ENCODE data around the gene CELA3B. TPM values are rescaled to one million over a fixed set of nuclear protein-coding genes. Genes with fewer than 3 reads are reported as not detected.

The CELA3B gene
- total RNA-seq, 6 donors from 2014 or later: 5.3 to 9.7 TPM; not detected in 4

GRCh38 chr1:21956720-21957552 lies 19.9 kb upstream of the CELA3B start:
- H3K4me3 ChIP-seq: no peak overlapping the region
- H3K36me3 ChIP-seq: no peaks in the 10 kb centered on the region
- ATAC-seq (ENCODE audit: low FRiP score in 2 of 2): peak; percentile 59 to 91
- 53 to 64% methylated on average over 6 to 18 of the region's 18 CpGs for WGBS, 2 donors
- DNase-seq: peak in 1 of 2 donors; percentile 91
- H3K4me1 ChIP-seq: peaks cover 11 to 27% (median 18%) of the 10 kb centered on the region in 4 donors
- no peaks in the 10 kb centered on the region for H3K27me3 ChIP-seq
- H3K9me3 ChIP-seq: no peaks in the 10 kb centered on the region
- H3K27ac ChIP-seq: peak overlapping the region; percentile 42 to 74 (median 64)
- TF ChIP-seq POLR2A (IDR thresholded peaks at IDR 0.05) (no peak), EP300 (IDR thresholded peaks at IDR 0.05) (peak in 1 of 4 donors; percentile 69), POLR2AphosphoS5 (IDR thresholded peaks at IDR 0.05) (peak; percentile 23 to 39)
- TF ChIP-seq, protein P1, sequence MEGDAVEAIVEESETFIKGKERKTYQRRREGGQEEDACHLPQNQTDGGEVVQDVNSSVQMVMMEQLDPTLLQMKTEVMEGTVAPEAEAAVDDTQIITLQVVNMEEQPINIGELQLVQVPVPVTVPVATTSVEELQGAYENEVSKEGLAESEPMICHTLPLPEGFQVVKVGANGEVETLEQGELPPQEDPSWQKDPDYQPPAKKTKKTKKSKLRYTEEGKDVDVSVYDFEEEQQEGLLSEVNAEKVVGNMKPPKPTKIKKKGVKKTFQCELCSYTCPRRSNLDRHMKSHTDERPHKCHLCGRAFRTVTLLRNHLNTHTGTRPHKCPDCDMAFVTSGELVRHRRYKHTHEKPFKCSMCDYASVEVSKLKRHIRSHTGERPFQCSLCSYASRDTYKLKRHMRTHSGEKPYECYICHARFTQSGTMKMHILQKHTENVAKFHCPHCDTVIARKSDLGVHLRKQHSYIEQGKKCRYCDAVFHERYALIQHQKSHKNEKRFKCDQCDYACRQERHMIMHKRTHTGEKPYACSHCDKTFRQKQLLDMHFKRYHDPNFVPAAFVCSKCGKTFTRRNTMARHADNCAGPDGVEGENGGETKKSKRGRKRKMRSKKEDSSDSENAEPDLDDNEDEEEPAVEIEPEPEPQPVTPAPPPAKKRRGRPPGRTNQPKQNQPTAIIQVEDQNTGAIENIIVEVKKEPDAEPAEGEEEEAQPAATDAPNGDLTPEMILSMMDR (IDR thresholded peaks at IDR 0.05): peak in 1 of 6 experiments; percentile 11

- ATAC-seq (ENCODE audit: low FRiP score in 2 of 2) (no peak), DNase-seq (no peak)
- H3K36me3 ChIP-seq: no peaks in the 10 kb centered on the region
- H3K27ac ChIP-seq: no peak overlapping the region
- WGBS, 2 donors: 91 to 92% methylated on average over 2 of the region's 2 CpGs
- no peak for TF ChIP-seq POLR2AphosphoS5 (IDR thresholded peaks at IDR 0.05)
- TF ChIP-seq POLR2A (IDR thresholded peaks at IDR 0.05): no peak
- TF ChIP-seq, protein P1 (IDR thresholded peaks at IDR 0.05): no peak
- TF ChIP-seq EP300 (IDR thresholded peaks at IDR 0.05): no peak
- peaks cover 5 to 18% (median 10%) of the 10 kb centered on the region in 4 donors for H3K4me1 ChIP-seq
- H3K4me3 ChIP-seq: no peak overlapping the region
- H3K9me3 ChIP-seq: no peaks in the 10 kb centered on the region
- no peaks in the 10 kb centered on the region for H3K27me3 ChIP-seq
These were observed 15.5 kb upstream of the CELA3B start for GRCh38 chr1:21961337-21961736.

DNA sequence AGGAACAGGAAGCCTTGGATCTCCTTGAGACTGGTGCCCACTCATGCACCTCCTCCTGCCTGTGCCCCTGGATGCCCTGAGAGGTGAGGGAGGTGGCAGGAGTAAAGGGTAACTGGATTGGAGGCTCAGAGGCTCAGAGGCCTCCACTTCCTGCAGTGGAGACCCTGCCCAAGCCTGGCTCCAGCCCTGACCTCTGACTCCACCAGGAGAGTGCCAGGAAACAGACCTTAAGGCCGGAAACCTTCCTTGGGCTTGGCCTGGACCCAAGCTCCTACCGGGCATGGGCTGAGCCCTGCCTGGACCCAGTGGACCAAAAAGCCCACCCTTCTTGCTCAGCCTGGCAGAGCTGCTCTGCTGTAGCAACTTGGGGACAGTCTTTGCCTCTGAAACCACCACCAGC lies 15.0 kb upstream of the CELA3B start:
- Histone ChIP-seq H3K27ac (no peak overlapping the region), H3K4me1 (peaks cover under 1 to 15% (median 6%) of the 10 kb centered on the region in 4 donors), H3K9me3 (no peaks in the 10 kb centered on the region), H3K27me3 (no peaks in the 10 kb centered on the region), H3K4me3 (no peak overlapping the region), H3K36me3 (no peaks in the 10 kb centered on the region)
- 61% methylated on average over 2 of the region's 2 CpGs; no CpG with 5 or more reads in 1 of the 2 donors for WGBS, 2 donors
- no peak for DNase-seq
- no peak for ATAC-seq (ENCODE audit: low FRiP score in 2 of 2)
- TF ChIP-seq POLR2A (IDR thresholded peaks at IDR 0.05): no peak
- TF ChIP-seq, protein P1 (IDR thresholded peaks at IDR 0.05): no peak
- TF ChIP-seq POLR2AphosphoS5 (IDR thresholded peaks at IDR 0.05): no peak
- TF ChIP-seq EP300 (IDR thresholded peaks at IDR 0.05): no peak

DNA sequence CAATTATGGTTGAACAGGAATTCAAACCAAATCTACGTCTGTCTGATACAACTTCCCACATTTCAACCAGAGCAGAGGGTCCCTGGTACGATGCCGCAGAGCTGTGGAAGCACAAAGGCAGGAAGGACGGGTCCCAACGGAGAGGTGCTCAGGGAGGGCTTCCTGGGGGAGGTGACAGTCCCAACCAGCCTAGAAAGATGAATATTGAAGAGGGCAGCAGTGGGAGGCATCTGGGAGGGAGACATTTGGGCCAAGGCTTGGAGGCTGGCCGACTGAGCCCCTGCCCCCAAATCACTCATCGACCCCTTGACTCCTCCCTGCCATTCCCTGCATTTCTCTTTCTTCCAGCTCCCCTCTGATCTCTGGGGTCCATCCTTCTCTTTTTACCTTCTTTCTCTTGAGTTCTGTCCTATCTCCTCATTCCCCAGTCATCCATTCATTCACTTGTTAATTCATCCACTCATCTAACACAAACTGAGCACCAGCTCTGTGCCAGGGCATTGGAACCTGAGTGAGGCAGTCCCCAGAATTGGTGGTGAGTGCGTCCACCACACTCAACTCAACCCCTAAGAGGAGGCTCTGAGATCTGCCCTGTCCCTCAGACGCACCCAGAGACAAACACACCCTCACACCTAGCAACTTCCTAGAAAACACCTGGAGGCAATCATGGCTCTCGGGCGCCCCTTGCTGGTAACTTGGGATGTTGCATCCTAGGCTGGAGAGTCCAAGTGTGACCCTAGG lies 13.2 kb upstream of the CELA3B start:
- Histone ChIP-seq H3K27ac (no peak overlapping the region), H3K9me3 (no peaks in the 10 kb centered on the region), H3K4me1 (peaks cover 0 to 4% (median 3%) of the 10 kb centered on the region in 4 donors), H3K4me3 (no peak overlapping the region), H3K27me3 (no peaks in the 10 kb centered on the region), H3K36me3 (no peaks in the 10 kb centered on the region)
- TF ChIP-seq, protein P1 (IDR thresholded peaks at IDR 0.05): peak; percentile 79 to 93 (median 90)
- TF ChIP-seq EP300 (IDR thresholded peaks at IDR 0.05): no peak
- peak in 1 of 2 donors; percentile 29 for TF ChIP-seq POLR2AphosphoS5 (IDR thresholded peaks at IDR 0.05)
- TF ChIP-seq POLR2A (IDR thresholded peaks at IDR 0.05): no peak
- 51 to 72% methylated on average over 8 to 11 of the region's 11 CpGs for WGBS, 2 donors
- DNase-seq: peak in 1 of 2 donors; percentile 83
- peak; percentile 91 to 92 for ATAC-seq (ENCODE audit: low FRiP score in 2 of 2)
